ENCODE data around the gene MARCHF9.
A peak's percentile ranks its signal among the peaks of the same experiment; 100 is the strongest.

MARCHF9 gene

DNA sequence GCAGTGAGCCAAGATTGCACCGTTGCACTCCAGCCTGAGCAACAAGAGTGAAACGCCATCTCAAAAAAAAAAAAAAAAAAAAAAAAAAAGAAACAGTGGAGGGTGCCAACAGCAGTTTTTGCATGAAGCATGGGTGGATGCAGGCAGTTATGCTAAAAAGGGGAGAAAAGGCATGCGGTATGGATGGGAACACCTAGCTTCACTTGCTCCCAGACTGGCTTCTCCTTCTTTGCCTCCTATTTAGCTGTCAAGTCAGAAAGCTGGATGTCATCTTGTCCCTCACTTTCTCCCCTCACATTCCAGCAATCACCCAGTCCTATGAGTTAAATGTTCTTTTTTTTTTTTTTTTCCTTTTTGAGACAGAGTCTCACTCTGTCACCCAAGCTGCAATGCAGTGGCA, 20.1 kb downstream of the MARCHF9 start:
- no peak for TF ChIP-seq CTCF (IDR thresholded peaks at IDR 0.05; ENCODE audit: unreplicated experiment in 3 of 3)
- H3K4me3 Mint-ChIP-seq: peak overlapping the region; percentile 5 to 63 (median 53)
- H3K27ac Mint-ChIP-seq: no peak overlapping the region
- peaks cover 15% of the 10 kb centered on the region for H3K36me3 Mint-ChIP-seq (ENCODE audit: low read depth)
- H3K4me1 Mint-ChIP-seq: peaks cover 22% of the 10 kb centered on the region
- H3K27me3 Mint-ChIP-seq (ENCODE audit: low read depth): peaks cover 3% of the 10 kb centered on the region
- no peaks in the 10 kb centered on the region for H3K9me3 Mint-ChIP-seq

- Mint-ChIP-seq H3K4me1 (peaks cover 16% of the 10 kb centered on the region), H3K27ac (no peak overlapping the region), H3K9me3 (no peaks in the 10 kb centered on the region), H3K36me3 (ENCODE audit: low read depth) (peaks cover 10% of the 10 kb centered on the region), H3K4me3 (peak overlapping the region; percentile 5 to 63 (median 53)), H3K27me3 (ENCODE audit: low read depth) (no peaks in the 10 kb centered on the region)
- no peak for TF ChIP-seq CTCF (IDR thresholded peaks at IDR 0.05; ENCODE audit: unreplicated experiment in 3 of 3)
These were observed 20.8 kb downstream of the MARCHF9 start for GRCh38 chr12:57775563-57776246.

GRCh38 chr12:57776247-57776587, 21.3 kb downstream of the MARCHF9 start:
- peaks cover 10% of the 10 kb centered on the region for H3K36me3 Mint-ChIP-seq (ENCODE audit: low read depth)
- H3K27me3 Mint-ChIP-seq (ENCODE audit: low read depth): no peaks in the 10 kb centered on the region
- H3K27ac Mint-ChIP-seq: no peak overlapping the region
- no peaks in the 10 kb centered on the region for H3K9me3 Mint-ChIP-seq
- H3K4me1 Mint-ChIP-seq: peaks cover 16% of the 10 kb centered on the region
- peak overlapping the region; percentile 5 to 63 (median 53) for H3K4me3 Mint-ChIP-seq
- TF ChIP-seq CTCF (IDR thresholded peaks at IDR 0.05; ENCODE audit: unreplicated experiment in 3 of 3): no peak

GRCh38 chr12:57777367-57777766, 22.5 kb downstream of the MARCHF9 start:
- no peak overlapping the region for H3K27ac Mint-ChIP-seq
- peaks cover 10% of the 10 kb centered on the region for H3K4me1 Mint-ChIP-seq
- TF ChIP-seq CTCF (IDR thresholded peaks at IDR 0.05; ENCODE audit: unreplicated experiment in 3 of 3): no peak
- H3K36me3 Mint-ChIP-seq (ENCODE audit: low read depth): peaks cover 10% of the 10 kb centered on the region
- H3K27me3 Mint-ChIP-seq (ENCODE audit: low read depth): no peaks in the 10 kb centered on the region
- H3K4me3 Mint-ChIP-seq: peak overlapping the region in 1 of 3 experiments; percentile 17
- no peaks in the 10 kb centered on the region for H3K9me3 Mint-ChIP-seq

GRCh38 chr12:57777911-57778310, 23.0 kb downstream of the MARCHF9 start:
- Mint-ChIP-seq H3K36me3 (ENCODE audit: low read depth) (peaks cover 10% of the 10 kb centered on the region), H3K9me3 (no peaks in the 10 kb centered on the region), H3K4me3 (peak overlapping the region in 1 of 3 experiments; percentile 21), H3K4me1 (peaks cover 13% of the 10 kb centered on the region), H3K27me3 (ENCODE audit: low read depth) (no peaks in the 10 kb centered on the region), H3K27ac (no peak overlapping the region)
- TF ChIP-seq CTCF (IDR thresholded peaks at IDR 0.05; ENCODE audit: unreplicated experiment in 3 of 3): no peak

- peaks cover 15% of the 10 kb centered on the region for H3K36me3 Mint-ChIP-seq (ENCODE audit: low read depth)
- H3K27ac Mint-ChIP-seq: no peak overlapping the region
- TF ChIP-seq CTCF (IDR thresholded peaks at IDR 0.05; ENCODE audit: unreplicated experiment in 3 of 3): no peak
- peak overlapping the region in 2 of 3 experiments; percentile 19 to 24 for H3K4me3 Mint-ChIP-seq
- no peaks in the 10 kb centered on the region for H3K27me3 Mint-ChIP-seq (ENCODE audit: low read depth)
- H3K9me3 Mint-ChIP-seq: no peaks in the 10 kb centered on the region
- H3K4me1 Mint-ChIP-seq: peaks cover 13% of the 10 kb centered on the region
These were observed 24.8 kb downstream of the MARCHF9 start for GRCh38 chr12:57779736-57780135.
